Uterus (tissue), 4 donors: ENCODE data around the gene GDF10. TPM values are rescaled to one million over a fixed set of nuclear protein-coding genes. Genes with fewer than 3 reads are reported as not detected.

ENCODE experiments used
- DNase-seq, 2 donors: peaks; one replicate each; pipeline ENCODE4 v3.0.0-alpha.2; 2019 to 2020
- H3K27ac ChIP-seq, 2 donors: fragments of 200-600 bp; sonication (generic); 1 replicate in 1 of 2; 2 replicates in 1 of 2; pipeline ENCODE4 v1.5.1; 2016 to 2018
- H3K27me3 ChIP-seq, 2 donors: fragments of 200-600 bp; sonication (generic); one replicate each; pipeline ENCODE4 v1.5.1; 2018 to 2019; ENCODE audit warnings: control low read depth in 1 of 2
- H3K36me3 ChIP-seq, 2 donors: fragments of 200-600 bp; sonication (generic); one replicate each; pipeline ENCODE4 v1.5.1; 2019; ENCODE audit warnings: control low read depth in 1 of 2
- H3K4me1 ChIP-seq, 2 donors: fragments of 200-600 bp; sonication (generic); one replicate each; pipeline ENCODE4 v1.5.1; 2018 to 2019; ENCODE audit warnings: control low read depth in 1 of 2
- H3K4me3 ChIP-seq, 2 donors: fragments of 200-600 bp; sonication (generic); 1 replicate in 1 of 2; 2 replicates in 1 of 2; pipeline ENCODE4 v1.5.1; 2018 to 2019; ENCODE audit warnings: mild to moderate bottlenecking in 1 of 2
- H3K9me3 ChIP-seq, 2 donors: fragments of 200-600 bp; sonication (generic); one replicate each; pipeline ENCODE4 v1.5.1; 2019; ENCODE audit warnings: control low read depth in 1 of 2
- POLR2A ChIP-seq, 2 donors: fragments of 450-650 bp; IDR thresholded peaks; one replicate each; pipeline ENCODE4 v1.6.1; 2016; ENCODE audit warnings: antibody characterized with exemption in 2 of 2, mild to moderate bottlenecking in 1 of 2, moderate library complexity in 1 of 2
- intact Hi-C: fragments of 100-400 bp; cut with DNase I; formaldehyde crosslinking; loops from one replicate; pipeline ENCODE4 v1.15.1; 2023; ENCODE audit warnings: low total_unique reads
- total RNA-seq, 4 donors: library from RNA; depleted of rRNA in 3 of 4; stranded (reverse); fragments of >200 nt in 3 of 4; gene quantifications; one replicate each; pipeline versions ENCODE4 v1.1.0 to v1.2.4, GENCODE V29; 2014 to 2023
- TF ChIP-seq, protein P1 (sequence below), 4 experiments: fragments of 200-600 bp in 2 of 4; fragments of 450-650 bp in 2 of 4; sonication (generic) in 2 of 4; IDR thresholded peaks; one replicate each; pipeline ENCODE4 v1.5.1; 2016 to 2019; ENCODE audit warnings: antibody characterized with exemption in 4 of 4, mild to moderate bottlenecking in 2 of 4, moderate library complexity in 1 of 4
- donor health status: DM: yes; HTN: yes; CAD: no.

GDF10 gene
- total RNA-seq, 4 donors from 2014 or later = 4.6 to 6.4 TPM; not detected in 2

DNA sequence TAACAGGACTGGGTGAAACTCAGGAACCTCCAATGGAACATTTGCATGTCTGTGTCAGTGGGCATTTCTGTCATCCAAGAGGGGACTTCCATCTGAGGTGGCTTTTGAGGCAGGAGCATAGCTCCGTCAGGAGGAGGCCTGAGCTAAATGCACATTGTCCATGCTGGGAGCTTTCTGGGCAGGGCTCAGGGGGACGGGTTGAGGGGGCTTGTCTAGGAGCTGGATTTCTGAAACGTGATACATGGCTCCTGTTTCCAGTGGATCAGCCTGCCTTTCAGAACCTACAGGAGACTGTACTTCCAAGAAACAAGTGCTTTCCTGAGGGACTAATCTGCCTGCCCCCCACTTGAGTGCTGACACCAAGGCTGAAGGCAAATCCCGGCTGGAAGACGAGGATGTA lies 40.5 kb upstream of the GDF10 start:
- TF ChIP-seq, protein P1, sequence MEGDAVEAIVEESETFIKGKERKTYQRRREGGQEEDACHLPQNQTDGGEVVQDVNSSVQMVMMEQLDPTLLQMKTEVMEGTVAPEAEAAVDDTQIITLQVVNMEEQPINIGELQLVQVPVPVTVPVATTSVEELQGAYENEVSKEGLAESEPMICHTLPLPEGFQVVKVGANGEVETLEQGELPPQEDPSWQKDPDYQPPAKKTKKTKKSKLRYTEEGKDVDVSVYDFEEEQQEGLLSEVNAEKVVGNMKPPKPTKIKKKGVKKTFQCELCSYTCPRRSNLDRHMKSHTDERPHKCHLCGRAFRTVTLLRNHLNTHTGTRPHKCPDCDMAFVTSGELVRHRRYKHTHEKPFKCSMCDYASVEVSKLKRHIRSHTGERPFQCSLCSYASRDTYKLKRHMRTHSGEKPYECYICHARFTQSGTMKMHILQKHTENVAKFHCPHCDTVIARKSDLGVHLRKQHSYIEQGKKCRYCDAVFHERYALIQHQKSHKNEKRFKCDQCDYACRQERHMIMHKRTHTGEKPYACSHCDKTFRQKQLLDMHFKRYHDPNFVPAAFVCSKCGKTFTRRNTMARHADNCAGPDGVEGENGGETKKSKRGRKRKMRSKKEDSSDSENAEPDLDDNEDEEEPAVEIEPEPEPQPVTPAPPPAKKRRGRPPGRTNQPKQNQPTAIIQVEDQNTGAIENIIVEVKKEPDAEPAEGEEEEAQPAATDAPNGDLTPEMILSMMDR (IDR thresholded peaks at IDR 0.05) = no peak
- TF ChIP-seq POLR2A (IDR thresholded peaks at IDR 0.05) = no peak
- DNase-seq = no peak
- intact Hi-C loops = no loop called here
- Histone ChIP-seq H3K4me3 (no peak overlapping the region), H3K27me3 (no peaks in the 10 kb centered on the region), H3K36me3 (no peaks in the 10 kb centered on the region), H3K27ac (no peak overlapping the region), H3K9me3 (no peaks in the 10 kb centered on the region), H3K4me1 (no peaks in the 10 kb centered on the region)

DNA sequence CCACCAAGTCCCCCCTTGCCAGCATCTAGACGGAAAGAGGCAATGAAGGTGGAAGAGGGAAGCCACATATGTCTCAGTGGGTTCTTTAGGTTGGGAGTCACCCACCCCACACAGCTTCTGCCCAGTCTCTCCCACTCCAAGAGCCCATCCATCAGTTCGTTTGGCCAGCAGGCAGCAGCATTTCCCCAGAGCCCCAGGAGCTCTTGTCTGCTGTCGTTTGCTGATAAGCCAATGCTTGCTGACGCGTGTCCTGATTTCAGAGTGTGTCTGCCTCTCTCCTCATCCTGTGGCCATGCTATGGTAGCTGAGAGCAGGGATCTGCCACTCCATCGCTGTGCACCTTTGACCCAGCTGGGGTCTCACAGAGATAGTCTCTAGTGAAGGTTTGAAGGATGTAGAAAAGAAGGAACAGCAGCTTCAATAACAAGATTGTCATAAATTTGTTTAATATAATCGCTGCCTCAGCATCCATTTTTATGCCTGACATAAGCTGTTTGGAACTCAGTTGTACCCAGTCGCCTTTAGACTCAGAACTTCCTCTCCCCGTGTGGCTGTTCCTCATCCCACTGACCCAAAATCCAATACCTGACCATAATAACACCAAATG lies 39.4 kb upstream of the GDF10 start:
- DNase-seq = no peak
- TF ChIP-seq, protein P1 (IDR thresholded peaks at IDR 0.05) = no peak
- TF ChIP-seq POLR2A (IDR thresholded peaks at IDR 0.05) = no peak
- Histone ChIP-seq H3K27me3 (no peaks in the 10 kb centered on the region), H3K4me3 (no peak overlapping the region), H3K4me1 (no peaks in the 10 kb centered on the region), H3K36me3 (no peaks in the 10 kb centered on the region), H3K9me3 (no peaks in the 10 kb centered on the region), H3K27ac (no peak overlapping the region)
- intact Hi-C loops = no loop called here

DNA sequence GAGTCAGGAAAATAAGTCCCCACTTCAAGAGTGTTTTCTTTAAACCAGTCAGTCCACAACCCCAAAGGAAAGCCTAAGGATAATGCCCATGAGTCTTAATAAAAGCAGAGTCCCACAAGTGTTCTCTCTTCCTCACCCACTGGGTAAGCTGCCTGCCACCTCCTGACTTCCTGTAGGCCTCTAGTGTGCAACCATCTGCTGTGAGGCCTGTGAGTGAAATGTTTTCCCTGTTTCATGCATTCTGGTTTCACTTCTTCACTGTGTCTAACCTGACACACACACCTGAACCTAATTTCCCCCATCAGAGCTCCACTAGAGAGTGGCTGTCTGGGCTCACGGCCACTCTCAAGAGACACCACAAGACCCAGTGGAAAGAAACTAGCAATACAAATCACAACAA lies 38.9 kb upstream of the GDF10 start:
- Histone ChIP-seq H3K27ac (no peak overlapping the region), H3K36me3 (no peaks in the 10 kb centered on the region), H3K9me3 (no peaks in the 10 kb centered on the region), H3K4me3 (no peak overlapping the region), H3K27me3 (no peaks in the 10 kb centered on the region), H3K4me1 (no peaks in the 10 kb centered on the region)
- no peak for DNase-seq
- intact Hi-C loops = no loop called here
- TF ChIP-seq, protein P1 (IDR thresholded peaks at IDR 0.05) = no peak
- no peak for TF ChIP-seq POLR2A (IDR thresholded peaks at IDR 0.05)

DNA sequence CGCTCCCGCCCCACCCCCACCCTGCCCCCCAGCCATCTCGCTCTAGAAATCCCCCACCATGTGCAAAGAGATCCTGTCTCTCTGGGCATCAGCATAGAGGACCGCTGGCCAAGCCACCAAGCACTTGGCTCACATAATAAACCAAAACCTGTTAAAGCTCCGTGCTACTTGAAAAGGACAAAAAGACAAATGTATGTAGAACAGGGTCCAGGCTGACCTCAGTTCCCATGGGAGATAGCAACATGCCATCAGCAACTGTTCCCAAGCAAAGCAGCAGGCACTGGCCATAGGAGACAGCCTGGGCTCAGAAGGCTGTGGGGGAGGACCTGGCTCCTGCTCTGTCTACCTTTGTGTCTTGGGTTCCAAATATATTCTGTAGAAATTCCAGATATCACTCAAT lies 38.4 kb upstream of the GDF10 start:
- H3K9me3 ChIP-seq = no peaks in the 10 kb centered on the region
- H3K4me1 ChIP-seq = no peaks in the 10 kb centered on the region
- no peaks in the 10 kb centered on the region for H3K36me3 ChIP-seq
- no peak overlapping the region for H3K27ac ChIP-seq
- no peak for DNase-seq
- intact Hi-C loops = no loop called here
- H3K27me3 ChIP-seq = no peaks in the 10 kb centered on the region
- TF ChIP-seq POLR2A (IDR thresholded peaks at IDR 0.05) = no peak
- TF ChIP-seq, protein P1 (IDR thresholded peaks at IDR 0.05) = no peak
- no peak overlapping the region for H3K4me3 ChIP-seq

DNA sequence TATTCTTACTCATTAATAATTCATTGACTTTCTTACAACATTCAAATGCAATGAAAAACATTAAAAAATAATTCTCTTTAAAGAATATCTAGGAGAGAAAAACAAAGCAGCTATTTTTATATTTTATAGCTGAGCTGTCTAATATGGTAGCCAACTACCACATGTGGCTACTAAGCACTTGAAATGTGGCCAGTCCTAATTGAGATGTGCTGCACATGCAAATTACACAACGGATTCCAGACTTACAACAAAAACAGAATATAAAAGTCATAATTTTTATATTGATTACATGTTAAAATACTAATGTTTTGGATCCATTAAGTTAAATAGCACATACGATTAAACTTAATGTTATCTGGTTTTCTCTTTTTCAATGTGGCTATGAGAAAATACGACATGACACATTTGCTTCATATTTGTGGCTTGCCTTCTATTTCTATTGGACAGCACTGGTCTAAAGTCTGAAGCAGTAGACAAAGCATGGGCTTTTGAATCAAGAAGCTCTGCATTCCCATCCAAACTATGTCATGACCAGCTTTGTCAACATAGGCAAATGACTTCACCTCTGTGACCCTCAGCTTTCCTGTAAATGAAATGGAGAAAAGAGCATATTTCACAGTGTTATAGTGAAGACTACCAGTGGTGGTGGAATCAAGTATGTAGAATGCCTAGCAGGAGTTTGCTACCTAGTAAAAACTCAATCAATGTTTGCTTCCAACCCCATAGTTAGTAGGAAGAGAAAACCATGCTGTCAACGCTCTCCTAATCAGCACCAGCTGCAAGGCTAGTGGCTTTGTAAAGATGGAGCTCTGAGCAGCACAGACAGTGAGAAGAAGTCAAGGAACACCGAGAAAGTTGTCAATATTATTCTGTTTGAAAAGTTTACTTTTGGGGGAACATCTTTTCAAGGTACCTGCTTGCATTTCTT lies 37.1 kb upstream of the GDF10 start:
- intact Hi-C loops = no loop called here
- no peaks in the 10 kb centered on the region for H3K36me3 ChIP-seq
- TF ChIP-seq, protein P1 (IDR thresholded peaks at IDR 0.05) = no peak
- TF ChIP-seq POLR2A (IDR thresholded peaks at IDR 0.05) = no peak
- H3K4me3 ChIP-seq = no peak overlapping the region
- no peaks in the 10 kb centered on the region for H3K27me3 ChIP-seq
- H3K4me1 ChIP-seq = no peaks in the 10 kb centered on the region
- no peak for DNase-seq
- no peak overlapping the region for H3K27ac ChIP-seq
- H3K9me3 ChIP-seq = no peaks in the 10 kb centered on the region
